Activated CD4-positive, alpha-beta memory T cell treated with anti-CD3 and anti-CD28 coated beads for 36 hours (primary cell): ENCODE results near the gene SUMO2. TPM values are rescaled to one million over a fixed set of nuclear protein-coding genes. Genes with fewer than 3 reads are reported as not detected.
"Not testable (repeated sequence)": the region's sequence is repeated elsewhere in the genome, so short reads cannot be mapped to it uniquely, and the experiment has no call there.

Source experiments
- CTCF ChIA-PET: fragments of 350-600 bp; sonication (Branson Sonifier 250); formaldehyde crosslinking; loops from one replicate; lab custom pipeline; 2021; ENCODE audit warnings: antibody characterized with exemption, inconsistent platforms; lab: Charles Lee
- POLR2A ChIA-PET: fragments of 350-600 bp; sonication (Branson Sonifier 250); formaldehyde crosslinking; loops from one replicate; lab custom pipeline; 2021; ENCODE audit warnings: antibody characterized with exemption; lab: Charles Lee
- DNase-seq: peaks from one replicate; pipeline ENCODE4 v3.0.0-alpha.2; 2020
- H3K27ac Mint-ChIP-seq: one replicate; pipeline ENCODE4 v1.8.0; 2021; ENCODE audit warnings: mixed read lengths
- H3K27me3 Mint-ChIP-seq: one replicate; pipeline ENCODE4 v1.8.0; 2021; ENCODE audit warnings: mixed read lengths
- H3K36me3 Mint-ChIP-seq: one replicate; pipeline ENCODE4 v1.8.0; 2021; ENCODE audit warnings: mixed read lengths
- H3K4me1 Mint-ChIP-seq: one replicate; pipeline ENCODE4 v1.8.0; 2021; ENCODE audit warnings: low read depth, mixed read lengths
- H3K4me3 Mint-ChIP-seq: one replicate; pipeline ENCODE4 v1.8.0; 2021; ENCODE audit warnings: mild to moderate bottlenecking, mixed read lengths
- H3K9me3 Mint-ChIP-seq: one replicate; pipeline ENCODE4 v1.8.0; 2021; ENCODE audit warnings: mixed read lengths
- intact Hi-C: fragments of 100-400 bp; cut with micrococcal nuclease; formaldehyde crosslinking; loops from one replicate; pipeline ENCODE4 v1.15.1; 2023
- total RNA-seq, 2 experiments: library from RNA; stranded (reverse); gene quantifications; one replicate each; pipeline ENCODE4 v1.2.3, GENCODE V29; 2021

The SUMO2 gene
- total RNA-seq, 2 experiments from 2014 or later = 610 to 612 TPM

GRCh38 chr17:75207760-75208159, 25.0 kb upstream of the SUMO2 start:
- POLR2A ChIA-PET = no interaction called here
- intact Hi-C loops = loop anchor here (5.0 kb wide), 1 partner anchor 55 kb away; the partner anchor contains the start of genes GGA3 and MRPS7
- no peak for DNase-seq
- Mint-ChIP-seq H3K9me3 (no peaks in the 10 kb centered on the region), H3K27ac (no peak overlapping the region), H3K36me3 (peaks cover 21% of the 10 kb centered on the region), H3K27me3 (no peaks in the 10 kb centered on the region), H3K4me3 (no peak overlapping the region), H3K4me1 (peaks cover 14% of the 10 kb centered on the region)
- CTCF ChIA-PET = interaction anchor here (1.0 to 2.6 kb wide), 3 partner anchors 9 to 93 kb away, joined by 3 to 11 read pairs (median 4); partner anchors contain the start of gene MIF4GD

DNA sequence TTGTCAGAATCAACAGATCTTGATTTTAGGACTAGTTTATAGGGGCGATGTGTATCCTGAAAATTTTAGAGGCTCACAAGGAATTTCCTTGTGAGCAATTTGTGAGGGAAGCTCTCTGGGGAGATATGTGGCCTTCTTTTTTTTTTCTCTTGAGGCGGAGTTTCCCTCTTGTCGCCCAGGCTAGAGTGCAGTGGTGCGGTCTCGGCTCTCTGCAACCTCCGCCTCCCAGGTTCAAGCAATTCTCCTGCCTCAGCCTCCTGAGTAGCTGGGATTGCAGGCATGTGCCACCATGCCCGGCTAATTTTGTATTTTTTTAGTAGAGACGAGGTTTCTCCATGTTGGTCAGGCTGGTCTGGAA, 24.3 kb upstream of the SUMO2 start:
- CTCF ChIA-PET = interaction anchor here (0.9 to 8.8 kb wide), 3 partner anchors 26 to 95 kb away, joined by 3 to 247 read pairs (median 11); partner anchors contain the start of genes ARMC7 and MIF4GD
- not testable (repeated sequence) for DNase-seq, H3K27me3 Mint-ChIP-seq, H3K27ac Mint-ChIP-seq, H3K9me3 Mint-ChIP-seq
- Mint-ChIP-seq H3K36me3 (peaks cover 21% of the 10 kb centered on the region), H3K4me1 (peaks cover 14% of the 10 kb centered on the region), H3K4me3 (peak overlapping the region; percentile 81)
- intact Hi-C loops = loop anchor here (5.0 kb wide), 1 partner anchor 55 kb away; the partner anchor contains the start of genes GGA3 and MRPS7
- POLR2A ChIA-PET = interaction anchor here (0.6 kb wide), 1 partner anchor 131 kb away, joined by 3 read pairs; no protein-coding TSS in a partner anchor

DNA sequence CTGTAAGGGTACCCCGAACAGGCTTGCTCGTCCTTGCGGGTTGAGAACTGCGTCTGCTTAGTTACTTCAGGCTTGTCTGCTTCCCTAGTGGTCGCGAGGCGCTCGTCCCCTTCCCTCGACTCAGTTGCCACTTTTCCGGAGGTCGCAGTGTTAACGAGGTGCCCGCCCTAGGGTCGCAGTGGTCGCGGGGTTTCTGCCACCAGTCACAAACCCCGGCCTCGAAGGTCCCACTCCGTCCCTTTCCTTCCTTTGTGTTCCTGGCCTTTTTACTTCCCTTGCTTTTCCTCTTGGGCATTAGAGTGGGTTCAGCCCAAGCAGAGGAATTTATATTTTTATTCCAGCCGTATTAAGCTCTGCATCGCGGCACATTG, 23.0 kb upstream of the SUMO2 start:
- Mint-ChIP-seq H3K27me3 (no peaks in the 10 kb centered on the region), H3K4me1 (peaks cover 18% of the 10 kb centered on the region), H3K27ac (peak overlapping the region; percentile 89), H3K4me3 (peak overlapping the region; percentile 81), H3K9me3 (no peaks in the 10 kb centered on the region), H3K36me3 (peaks cover 17% of the 10 kb centered on the region)
- DNase-seq = no peak
- POLR2A ChIA-PET = interaction anchor here (0.5 to 2.4 kb wide), 11 partner anchors 18 to 286 kb away, joined by 3 to 9 read pairs (median 4); partner anchors contain the start of genes ATP5PD, GGA3, KCTD2 and MIF4GD
- CTCF ChIA-PET = interaction anchor here (0.6 to 8.8 kb wide), 11 partner anchors 8 to 896 kb away, joined by 3 to 247 read pairs (median 5); partner anchors contain the start of genes ARMC7 and MIF4GD
- intact Hi-C loops = loop anchor here (1.0 to 5.0 kb wide), 3 partner anchors 23 to 84 kb away; partner anchors contain the start of genes GGA3, MRPS7, SLC25A19 and SUMO2

- H3K4me3 Mint-ChIP-seq = peak within 1 kb of the TSS; percentile 81
- no peaks in the 10 kb centered on the region for H3K9me3 Mint-ChIP-seq
- intact Hi-C loops = loop anchor here (1.0 to 5.0 kb wide), 3 partner anchors 22 to 84 kb away; partner anchors contain the start of genes GGA3, MRPS7, SLC25A19 and SUMO2
- peaks cover 18% of the 10 kb centered on the region for H3K4me1 Mint-ChIP-seq
- DNase-seq = peak; percentile 95
- peaks cover 14% of the 10 kb centered on the region for H3K36me3 Mint-ChIP-seq
- POLR2A ChIA-PET = interaction anchor here (0.5 to 2.4 kb wide), 13 partner anchors 18 to 285 kb away, joined by 3 to 9 read pairs (median 4); partner anchors contain the start of genes ATP5PD, GGA3, KCTD2 and MIF4GD
- no peaks in the 10 kb centered on the region for H3K27me3 Mint-ChIP-seq
- peak within 1 kb of the TSS; percentile 89 for H3K27ac Mint-ChIP-seq
- CTCF ChIA-PET = interaction anchor here (0.5 to 8.8 kb wide), 12 partner anchors 8 to 245 kb away, joined by 3 to 247 read pairs (median 4); partner anchors contain the start of genes ARMC7 and MIF4GD
Measured at GRCh38 chr17:75205037-75205792, 22.5 kb upstream of the SUMO2 start, which contains the start of gene NUP85. Gene NUP85 (plus strand): TSS chr17:75205679. CDS start chr17:75205762, 83 bp downstream.

- POLR2A ChIA-PET = no interaction called here
- Mint-ChIP-seq H3K9me3 (no peaks in the 10 kb centered on the region), H3K27ac (no peak overlapping the region)
Measured at GRCh38 chr17:75199886-75200618, 17.3 kb upstream of the SUMO2 start.

GRCh38 chr17:75194879-75195278, 12.1 kb upstream of the SUMO2 start:
- POLR2A ChIA-PET = no interaction called here
- CTCF ChIA-PET = no interaction called here
- H3K36me3 Mint-ChIP-seq = no peaks in the 10 kb centered on the region
- H3K9me3 Mint-ChIP-seq = no peaks in the 10 kb centered on the region
- no peak overlapping the region for H3K4me3 Mint-ChIP-seq
- DNase-seq = no peak
- no peaks in the 10 kb centered on the region for H3K27me3 Mint-ChIP-seq
- H3K27ac Mint-ChIP-seq = no peak overlapping the region
- intact Hi-C loops = no loop called here
- no peaks in the 10 kb centered on the region for H3K4me1 Mint-ChIP-seq

More at GRCh38 chr17:75199886-75200618, 17.3 kb upstream of the SUMO2 start:
- H3K4me3 Mint-ChIP-seq = no peak overlapping the region
- peaks cover 7% of the 10 kb centered on the region for H3K4me1 Mint-ChIP-seq
- intact Hi-C loops = loop anchor here (5.0 kb wide), 1 partner anchor 68 kb away; the partner anchor contains the start of gene NT5C
- no peaks in the 10 kb centered on the region for H3K36me3 Mint-ChIP-seq
- no peaks in the 10 kb centered on the region for H3K27me3 Mint-ChIP-seq
- no peak for DNase-seq
- CTCF ChIA-PET = interaction anchor here (0.6 to 8.8 kb wide), 10 partner anchors 9 to 238 kb away, joined by 3 to 247 read pairs (median 14); partner anchors contain the start of genes ARMC7 and NT5C

GRCh38 chr17:75191584-75191983, 8.8 kb upstream of the SUMO2 start:
- DNase-seq = no peak
- Mint-ChIP-seq H3K4me1 (peaks cover 8% of the 10 kb centered on the region), H3K27me3 (no peaks in the 10 kb centered on the region), H3K4me3 (no peak overlapping the region), H3K27ac (no peak overlapping the region), H3K36me3 (no peaks in the 10 kb centered on the region), H3K9me3 (no peaks in the 10 kb centered on the region)
- CTCF ChIA-PET = interaction anchor here (0.6 to 4.5 kb wide), 5 partner anchors 9 to 234 kb away, joined by 3 to 55 read pairs (median 5); partner anchors contain the start of genes GGA3 and MRPS7
- POLR2A ChIA-PET = interaction anchor here (0.6 to 1.2 kb wide), 3 partner anchors 69 to 1178 kb away, joined by 3 read pairs; no protein-coding TSS in a partner anchor
- intact Hi-C loops = no loop called here

GRCh38 chr17:75188614-75189013, 5.9 kb upstream of the SUMO2 start:
- H3K4me1 Mint-ChIP-seq = peaks cover 19% of the 10 kb centered on the region
- POLR2A ChIA-PET = interaction anchor here (0.6 to 1.7 kb wide), 3 partner anchors 8 to 70 kb away, joined by 3 to 4 read pairs (median 3); no protein-coding TSS in a partner anchor
- H3K27ac Mint-ChIP-seq = peak overlapping the region; percentile 88
- no peaks in the 10 kb centered on the region for H3K36me3 Mint-ChIP-seq
- intact Hi-C loops = no loop called here
- no peaks in the 10 kb centered on the region for H3K9me3 Mint-ChIP-seq
- no peak for DNase-seq
- no peaks in the 10 kb centered on the region for H3K27me3 Mint-ChIP-seq
- CTCF ChIA-PET = interaction anchor here (0.6 to 4.5 kb wide), 9 partner anchors 12 to 328 kb away, joined by 3 to 55 read pairs (median 4); partner anchors contain the start of genes NT5C, NUP85 and TSEN54
- no peak overlapping the region for H3K4me3 Mint-ChIP-seq

DNA sequence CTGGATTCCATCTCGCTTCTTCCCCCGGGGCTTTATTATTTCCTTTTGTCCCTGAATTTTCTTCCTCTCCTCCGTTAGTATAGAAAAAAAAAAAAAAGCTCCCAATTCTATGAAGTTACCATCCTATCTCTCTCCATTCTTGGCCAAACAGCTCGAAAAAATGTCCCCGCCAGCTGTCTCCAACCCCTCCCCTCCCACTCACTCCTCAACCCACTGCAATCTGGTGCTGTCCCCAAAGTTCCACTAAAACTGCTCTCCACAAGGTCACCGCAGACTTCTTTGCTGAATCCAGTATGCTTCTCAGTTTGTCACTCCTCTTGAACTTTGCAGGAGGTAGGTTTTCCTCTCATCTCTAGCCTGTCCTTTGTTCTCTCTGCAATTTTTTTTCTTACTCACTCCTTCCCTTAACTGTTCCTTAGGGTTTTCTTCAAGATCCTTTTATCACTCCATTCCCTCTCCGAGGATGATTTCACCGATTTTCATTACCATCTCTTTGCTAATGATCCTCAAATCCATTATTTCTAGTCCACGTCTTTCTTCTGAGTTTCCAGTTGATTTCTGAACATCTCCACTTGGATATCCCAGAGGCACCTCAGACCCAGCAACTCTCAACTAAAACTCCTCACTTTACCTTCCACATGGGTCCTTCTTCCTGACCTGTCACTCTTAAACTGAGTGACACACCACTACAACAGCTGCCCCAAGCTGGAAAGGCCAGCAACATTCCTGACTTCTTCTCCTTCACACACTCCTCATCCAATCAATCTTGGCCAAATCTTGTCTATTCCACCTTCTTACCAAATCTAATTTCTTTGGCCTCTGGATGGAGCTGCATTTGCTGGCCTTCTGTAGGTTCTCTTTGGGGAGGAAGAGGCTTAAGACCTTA, 1.5 kb upstream of the SUMO2 start:
- peaks cover 17% of the 10 kb centered on the region for H3K36me3 Mint-ChIP-seq
- ChIA-PET CTCF (interaction anchor here (0.8 to 1.9 kb wide), 7 partner anchors 12 to 70 kb away, joined by 3 to 8 read pairs (median 4); partner anchors contain the start of gene NT5C), POLR2A (no interaction called here)
- intact Hi-C loops = loop anchor here (2.0 to 5.0 kb wide), 8 partner anchors 21 to 312 kb away; partner anchors contain the start of genes ATP5PD, FDXR, GGA3 and JPT1
- peak overlapping the region; percentile 97 for H3K27ac Mint-ChIP-seq
- no peaks in the 10 kb centered on the region for H3K27me3 Mint-ChIP-seq
- peaks cover 32% of the 10 kb centered on the region for H3K4me1 Mint-ChIP-seq
- peak overlapping the region; percentile 72 for H3K4me3 Mint-ChIP-seq
- DNase-seq = peak; percentile 33
- H3K9me3 Mint-ChIP-seq = no peaks in the 10 kb centered on the region

GRCh38 chr17:75182319-75182568, 515 bp downstream of the SUMO2 start:
- Mint-ChIP-seq H3K4me1 (peaks cover 30% of the 10 kb centered on the region), H3K9me3 (no peaks in the 10 kb centered on the region), H3K4me3 (peak overlapping the region; percentile 91), H3K27ac (peak overlapping the region; percentile 87), H3K27me3 (no peaks in the 10 kb centered on the region), H3K36me3 (peaks cover 24% of the 10 kb centered on the region)
- CTCF ChIA-PET = interaction anchor here (1.0 to 1.9 kb wide), 3 partner anchors 10 to 89 kb away, joined by 3 to 8 read pairs (median 7); partner anchors contain the start of gene MIF4GD
- POLR2A ChIA-PET = interaction anchor here (1.4 kb wide), 1 partner anchor 80 kb away, joined by 6 read pairs; the partner anchor contains the start of genes GGA3 and MRPS7
- intact Hi-C loops = loop anchor here (2.0 to 5.0 kb wide), 8 partner anchors 23 to 310 kb away; partner anchors contain the start of genes ATP5PD, FDXR, GGA3 and JPT1
- no peak for DNase-seq
